IPS DF 6.9 (cell line): ENCODE results near the gene P4HB.

Source experiments
- DNase-seq: peaks from one replicate; pipeline ENCODE4 v3.0.0-alpha.2; 2013; ENCODE audit warnings: low read depth, low spot score
- H3K27ac ChIP-seq: one replicate; pipeline ENCODE4 v1.5.1; 2013; ENCODE audit warnings: low read length, control low read depth
- H3K27me3 ChIP-seq: 2 replicates; pipeline ENCODE4 v1.6.1; 2013; ENCODE audit warnings: mild to moderate bottlenecking, low read length; ENCODE audit not compliant: control insufficient read depth, insufficient read depth
- H3K36me3 ChIP-seq: 2 replicates; pipeline ENCODE4 v1.6.1; 2013; ENCODE audit warnings: low read length; ENCODE audit not compliant: control insufficient read depth, insufficient read depth
- H3K4me1 ChIP-seq: 2 replicates; pipeline ENCODE4 v1.6.1; 2013; ENCODE audit warnings: low read length; ENCODE audit not compliant: control insufficient read depth, insufficient read depth
- H3K4me3 ChIP-seq: 2 replicates; pipeline ENCODE4 v1.5.1; 2013; ENCODE audit warnings: mild to moderate bottlenecking, low read length
- H3K9me3 ChIP-seq: 2 replicates; pipeline ENCODE4 v1.6.1; 2013; ENCODE audit warnings: low read length, inconsistent platforms; ENCODE audit not compliant: control insufficient read depth, insufficient read depth
- WGBS: extraction: QIAGEN DNeasy Blood & Tissue Kit; methylation state at CpG from one replicate; pipeline ENCODE4 v1.1.7; 2013; ENCODE audit warnings: mixed read lengths, missing lambda C conversion rate; ENCODE audit not compliant: insufficient read length, insufficient coverage; 5-methylcytosine and 5-hydroxymethylcytosine counted together

The P4HB gene

DNA sequence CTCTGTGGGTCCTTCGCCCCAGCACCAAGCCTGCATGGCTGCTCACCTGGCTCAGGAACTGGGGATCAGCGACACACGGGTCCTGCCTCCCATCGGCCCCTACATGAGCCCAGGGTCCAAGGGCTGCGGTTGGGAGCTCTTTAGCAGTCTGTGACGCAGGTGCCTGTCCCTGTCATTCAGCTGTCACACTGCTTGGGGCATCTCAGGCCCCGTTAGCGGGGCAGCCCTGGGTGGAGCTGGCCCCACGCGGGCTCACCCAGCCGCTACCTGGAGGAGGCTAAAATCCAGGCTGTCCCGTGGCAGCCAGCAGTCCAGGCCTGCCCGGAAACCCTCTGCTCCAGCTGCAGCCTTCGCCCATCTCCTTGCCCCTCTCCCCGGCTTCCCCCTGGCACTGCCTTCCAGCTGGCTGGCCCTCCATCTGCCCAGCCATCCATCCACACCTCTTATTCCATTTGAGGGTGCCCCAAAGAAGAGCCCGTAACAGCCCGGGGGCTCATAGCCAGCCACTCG lies 53.1 kb downstream of the P4HB start:
- no peak for DNase-seq
- H3K27me3 ChIP-seq: peaks cover 23% of the 10 kb centered on the region; the same call in 1 of the 2 replicates
- no CpG with 5 or more reads among the region's 18 CpGs for WGBS
- H3K9me3 ChIP-seq: no peaks in the 10 kb centered on the region
- H3K36me3 ChIP-seq: no peaks in the 10 kb centered on the region; the same call in 1 of the 2 replicates
- no peak overlapping the region for H3K4me3 ChIP-seq
- no peak overlapping the region for H3K27ac ChIP-seq
- peaks cover 1% of the 10 kb centered on the region; the same call in 1 of the 2 replicates for H3K4me1 ChIP-seq

DNA sequence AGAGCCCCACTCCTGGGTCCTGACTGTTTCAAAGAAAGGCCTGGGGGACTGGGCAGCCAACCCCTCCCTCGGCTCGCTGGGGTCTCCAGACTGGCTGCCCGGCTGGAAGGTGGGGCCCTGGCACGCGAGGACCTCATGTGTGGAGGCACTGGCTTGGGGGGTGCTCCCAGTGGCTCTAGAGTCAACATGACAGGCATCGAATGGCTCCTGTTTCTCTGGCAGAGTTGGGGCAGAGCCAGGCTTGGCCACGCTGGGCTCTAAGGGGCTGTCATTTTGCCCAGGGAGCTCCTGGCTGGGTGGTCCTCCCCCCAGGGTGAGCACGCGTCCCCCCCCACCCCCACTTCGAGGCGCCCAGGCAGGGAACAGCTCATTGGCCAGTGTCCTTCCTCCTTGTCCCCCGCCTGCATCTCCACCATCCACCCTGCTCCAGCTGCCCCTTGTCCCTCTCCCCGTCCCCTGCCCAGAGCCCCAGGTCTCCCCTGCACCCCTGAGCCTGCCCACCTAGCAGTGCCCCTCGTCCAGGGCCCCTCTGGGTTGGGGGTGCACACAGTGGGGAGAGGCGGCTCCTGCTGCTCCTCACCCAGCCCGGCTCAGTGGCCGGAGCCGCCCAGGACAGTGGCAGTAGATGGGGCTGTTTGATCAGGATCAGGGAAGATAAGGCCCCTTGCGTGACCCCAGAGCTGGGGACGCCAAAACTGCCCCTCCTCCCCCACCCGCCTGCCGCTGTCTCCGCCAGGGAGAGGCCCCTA lies 53.7 kb downstream of the P4HB start:
- H3K4me1 ChIP-seq: peaks cover 1% of the 10 kb centered on the region; the same call in 1 of the 2 replicates
- no peak overlapping the region for H3K4me3 ChIP-seq
- H3K27me3 ChIP-seq: peaks cover 24% of the 10 kb centered on the region; the same call in 1 of the 2 replicates
- WGBS: no CpG with 5 or more reads among the region's 23 CpGs
- no peaks in the 10 kb centered on the region; the same call in 1 of the 2 replicates for H3K36me3 ChIP-seq
- no peak overlapping the region for H3K27ac ChIP-seq
- DNase-seq: no peak
- H3K9me3 ChIP-seq: no peaks in the 10 kb centered on the region

DNA sequence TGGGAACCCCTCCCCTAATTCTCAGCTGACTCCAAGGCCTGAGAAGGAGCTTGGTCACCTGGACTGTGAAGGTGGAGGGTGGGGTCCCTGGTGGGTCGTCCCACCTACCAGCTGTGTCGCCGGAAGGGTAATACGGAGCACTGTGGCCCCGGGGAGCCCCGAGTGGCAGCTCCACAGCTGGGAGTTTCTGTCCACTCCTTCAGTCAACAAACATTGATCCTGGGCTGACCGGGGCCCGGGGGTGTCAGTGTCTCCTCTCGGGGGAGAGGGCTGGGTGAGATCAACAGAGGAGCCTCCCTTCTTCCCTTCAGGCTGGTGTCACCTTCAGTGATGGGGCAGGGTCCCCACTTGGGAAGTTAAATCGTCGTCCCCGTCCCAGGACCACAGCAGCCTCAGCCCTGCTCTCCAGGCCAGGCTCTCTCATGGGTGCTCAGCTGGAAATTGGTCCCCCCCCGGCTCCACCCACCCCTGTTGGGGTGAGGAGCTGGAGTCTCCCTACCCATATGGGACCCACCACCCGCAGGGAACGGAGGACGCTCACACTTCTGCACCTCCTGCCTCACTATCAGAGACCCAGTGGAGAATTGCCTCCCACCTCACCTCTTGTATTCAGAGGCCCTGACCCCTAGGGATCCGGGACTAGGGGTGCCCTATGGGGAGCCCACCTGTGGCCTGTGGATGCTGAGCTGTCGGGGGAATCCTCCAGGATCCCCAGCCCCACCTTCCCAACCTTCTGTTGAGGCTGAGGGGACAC lies 54.5 kb downstream of the P4HB start:
- H3K36me3 ChIP-seq: no peaks in the 10 kb centered on the region; the same call in 1 of the 2 replicates
- H3K4me1 ChIP-seq: peaks cover 1% of the 10 kb centered on the region; the same call in 1 of the 2 replicates
- WGBS: no CpG with 5 or more reads among the region's 18 CpGs
- H3K27ac ChIP-seq: no peak overlapping the region
- H3K4me3 ChIP-seq: no peak overlapping the region
- no peak for DNase-seq
- no peaks in the 10 kb centered on the region for H3K9me3 ChIP-seq
- H3K27me3 ChIP-seq: peaks cover 26% of the 10 kb centered on the region; the same call in 1 of the 2 replicates

DNA sequence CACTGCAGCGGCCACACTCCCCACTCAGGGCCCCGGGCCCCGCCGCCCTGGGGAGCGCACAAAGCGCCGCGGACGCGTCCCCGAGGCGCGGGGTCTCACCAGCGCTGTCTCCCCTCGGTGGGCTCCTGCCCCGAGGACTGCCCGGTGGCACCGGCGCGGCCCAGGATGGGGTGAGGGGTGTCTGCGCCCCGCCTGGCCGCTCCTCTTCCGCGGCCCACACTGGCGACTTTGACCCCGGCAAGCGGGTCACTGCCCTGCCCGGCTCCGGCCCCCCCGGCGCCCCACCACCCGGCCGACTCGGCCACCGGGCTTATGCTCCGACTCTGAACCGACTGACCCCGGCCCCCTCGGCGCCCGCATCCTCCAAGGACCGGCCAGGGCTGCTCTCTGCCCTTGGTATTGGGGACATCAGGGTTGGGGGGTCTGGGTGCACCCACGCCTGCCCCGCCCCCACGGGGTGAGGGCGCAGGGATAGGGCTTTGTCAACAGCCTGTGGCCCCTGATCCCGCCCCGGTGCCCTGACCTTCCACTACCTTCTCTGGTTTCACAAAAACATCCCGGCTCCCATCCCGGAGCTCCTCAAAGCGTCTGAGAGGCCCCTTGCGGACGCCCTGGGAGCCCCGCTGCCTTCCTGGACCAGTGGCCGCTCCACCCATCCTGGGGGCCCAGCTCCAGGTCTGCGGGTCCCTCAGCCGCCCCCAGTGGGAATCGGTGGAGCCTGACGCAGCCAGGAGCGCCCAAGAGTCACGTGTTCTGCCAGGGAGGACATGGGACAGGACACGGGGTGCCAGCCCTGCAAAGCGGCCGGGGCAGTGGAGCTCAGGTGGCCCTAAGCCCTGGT lies 55.6 kb downstream of the P4HB start:
- Histone ChIP-seq H3K4me1 (peaks cover 1% of the 10 kb centered on the region; the same call in 1 of the 2 replicates), H3K27ac (no peak overlapping the region), H3K36me3 (no peaks in the 10 kb centered on the region; the same call in 1 of the 2 replicates), H3K4me3 (peak overlapping the region; percentile 45), H3K9me3 (no peaks in the 10 kb centered on the region), H3K27me3 (peaks cover 26% of the 10 kb centered on the region; the same call in 1 of the 2 replicates)
- WGBS: no CpG with 5 or more reads among the region's 65 CpGs
- DNase-seq: no peak

DNA sequence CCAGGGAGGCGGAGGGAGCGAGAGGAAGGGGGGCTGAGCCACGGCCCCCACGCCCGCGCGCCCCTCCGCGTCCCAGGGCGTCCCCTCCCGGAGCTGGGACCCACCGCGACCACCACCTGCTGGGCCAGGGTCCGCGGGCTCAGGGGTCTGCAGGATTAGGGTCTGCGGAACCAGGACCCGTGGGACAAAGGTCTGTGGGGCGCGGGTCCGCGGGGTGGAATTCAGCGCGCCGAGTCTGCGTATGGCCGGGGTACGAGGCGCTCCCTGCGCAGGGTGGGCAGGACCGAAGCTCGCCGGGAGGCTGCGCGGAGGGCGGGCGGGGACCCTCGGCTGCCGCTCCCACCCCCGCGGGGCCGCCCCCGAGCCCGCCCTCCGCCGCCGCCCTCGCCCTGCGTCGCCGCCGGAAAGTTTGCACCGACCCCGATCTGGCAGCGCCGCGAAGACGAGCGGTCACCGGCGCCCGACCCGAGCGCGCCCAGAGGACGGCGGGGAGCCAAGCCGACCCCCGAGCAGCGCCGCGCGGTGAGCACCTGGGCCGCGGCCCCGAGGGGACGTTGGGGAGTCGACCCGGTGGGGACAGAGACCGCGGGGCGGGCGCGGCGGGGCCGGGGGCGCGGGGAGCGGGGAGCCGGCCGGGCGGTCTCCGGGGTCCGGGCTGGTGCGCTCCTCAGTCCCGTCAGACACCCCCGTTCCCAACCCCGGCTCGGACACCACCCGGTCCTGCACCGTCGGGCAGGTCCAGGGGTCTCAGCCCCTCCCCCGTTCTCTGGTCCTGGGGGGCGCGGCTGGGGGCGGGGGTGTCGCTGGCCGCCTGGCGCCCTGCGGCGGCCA lies 56.4 kb downstream of the P4HB start, which contains the start of gene GCGR:
Gene GCGR, plus strand, starts transcription at position 423 of the 831 bp plus-strand sequence. CDS start 4,869 bp downstream, outside the sequence.
- no CpG with 5 or more reads among the region's 110 CpGs for WGBS
- Histone ChIP-seq H3K36me3 (no peaks in the 10 kb centered on the region; the same call in 1 of the 2 replicates), H3K4me3 (peak within 1 kb of the TSS; percentile 45), H3K27ac (no peak within 1 kb of the TSS), H3K27me3 (peaks cover 26% of the 10 kb centered on the region; the same call in 1 of the 2 replicates), H3K9me3 (no peaks in the 10 kb centered on the region), H3K4me1 (peaks cover 1% of the 10 kb centered on the region; the same call in 1 of the 2 replicates)
- no peak for DNase-seq

DNA sequence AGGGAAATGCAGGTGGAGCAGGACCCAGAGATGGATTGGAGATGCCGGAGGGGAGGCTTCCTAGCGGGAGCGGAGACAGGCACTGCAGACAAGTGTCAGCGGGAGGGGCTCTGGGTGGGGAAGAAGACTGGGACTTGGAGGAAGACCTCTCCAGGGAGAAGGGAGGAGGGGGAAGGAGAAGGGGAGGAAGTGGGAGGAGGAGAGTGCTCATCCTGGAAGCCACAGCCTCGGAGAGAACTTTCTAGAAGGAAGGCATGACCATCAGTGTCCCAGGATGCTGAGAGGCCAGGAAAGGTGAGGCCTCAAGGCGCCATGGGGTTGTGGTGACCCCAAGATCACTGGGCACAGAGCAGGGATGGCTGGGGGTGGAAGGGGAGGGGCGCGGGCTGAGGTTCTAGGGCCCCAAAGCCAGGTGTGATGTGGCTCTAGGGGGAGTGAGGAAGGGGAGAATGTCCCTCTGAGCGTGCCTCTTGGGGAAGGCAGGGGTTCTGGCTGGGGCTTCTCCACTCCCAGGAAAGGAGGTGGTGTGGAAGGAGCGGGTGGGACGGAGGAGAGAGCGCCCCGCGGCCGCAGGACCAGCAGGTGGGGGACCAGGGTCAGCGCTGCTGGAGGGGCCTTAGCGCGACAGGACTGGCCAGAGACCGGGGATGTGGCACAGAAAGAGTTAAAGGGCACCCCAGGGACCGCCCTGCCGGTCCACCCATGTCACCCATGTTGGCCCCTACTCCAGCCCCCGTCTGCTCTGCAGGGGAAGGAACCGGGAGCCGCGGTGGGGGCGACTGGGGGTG lies 57.3 kb downstream of the P4HB start:
- H3K9me3 ChIP-seq: no peaks in the 10 kb centered on the region
- no peaks in the 10 kb centered on the region; the same call in 1 of the 2 replicates for H3K36me3 ChIP-seq
- H3K4me3 ChIP-seq: no peak overlapping the region
- no CpG with 5 or more reads among the region's 26 CpGs for WGBS
- H3K4me1 ChIP-seq: peaks cover 1% of the 10 kb centered on the region; the same call in 1 of the 2 replicates
- no peak for DNase-seq
- no peak overlapping the region for H3K27ac ChIP-seq
- peaks cover 26% of the 10 kb centered on the region; the same call in 1 of the 2 replicates for H3K27me3 ChIP-seq

DNA sequence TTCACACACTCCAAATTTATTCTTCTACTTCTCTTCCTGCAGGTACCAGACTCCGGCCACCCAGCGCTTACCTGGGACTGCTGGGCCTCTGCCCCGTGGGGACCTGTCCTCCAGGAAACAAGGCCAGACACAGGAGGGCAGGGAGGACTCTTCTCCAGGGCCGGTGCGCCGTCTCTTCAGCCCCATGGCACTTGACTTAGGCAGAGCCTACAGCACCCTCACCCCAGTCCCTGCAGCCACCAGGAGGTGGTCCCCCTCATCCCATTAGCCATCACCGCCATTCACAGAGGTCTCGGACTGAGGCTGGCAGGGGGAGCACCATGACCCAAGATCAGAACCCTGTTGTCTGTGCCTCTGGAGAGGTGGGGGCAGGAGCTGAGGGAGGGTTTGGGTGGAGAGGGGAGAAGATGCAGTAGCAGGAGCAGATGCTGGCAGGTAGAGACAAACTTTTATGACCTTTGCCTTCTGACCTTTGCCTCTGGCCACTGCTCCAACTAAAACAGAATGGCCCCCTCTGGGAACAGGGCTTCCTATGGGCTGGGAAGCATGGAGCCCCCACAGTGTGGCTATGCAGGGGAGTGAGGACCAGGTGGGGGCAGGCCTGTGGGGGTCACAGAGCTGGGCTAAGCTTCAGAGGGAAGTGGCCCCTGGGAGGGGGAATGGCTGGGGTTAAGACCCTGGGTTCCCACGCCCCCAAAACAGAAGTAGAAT lies 58.1 kb downstream of the P4HB start:
- no peak for DNase-seq
- no peak overlapping the region for H3K27ac ChIP-seq
- H3K9me3 ChIP-seq: no peaks in the 10 kb centered on the region
- H3K27me3 ChIP-seq: peaks cover 26% of the 10 kb centered on the region; the same call in 1 of the 2 replicates
- H3K4me3 ChIP-seq: no peak overlapping the region
- no CpG with 5 or more reads among the region's 9 CpGs for WGBS
- H3K4me1 ChIP-seq: peaks cover 1% of the 10 kb centered on the region; the same call in 1 of the 2 replicates
- no peaks in the 10 kb centered on the region; the same call in 1 of the 2 replicates for H3K36me3 ChIP-seq

DNA sequence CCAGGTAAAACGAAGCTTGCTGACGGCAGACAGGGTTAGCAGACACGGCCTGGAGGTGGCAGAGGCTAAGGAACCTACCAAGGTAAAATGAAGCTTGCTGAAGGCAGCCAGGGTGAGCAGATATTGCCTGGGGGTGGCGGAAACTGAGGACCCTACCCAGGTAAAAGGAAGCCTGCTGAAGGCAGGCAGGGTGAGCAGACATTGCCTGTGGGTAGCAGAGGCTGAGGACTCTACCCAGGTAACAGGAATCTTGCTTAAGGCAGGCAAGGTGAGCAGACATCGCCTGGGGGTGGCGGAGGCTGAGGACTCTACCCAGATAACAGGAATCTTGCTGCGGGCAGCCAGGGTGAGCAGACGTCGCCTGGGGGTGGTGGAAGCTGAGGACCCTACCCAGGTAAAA lies 59.0 kb downstream of the P4HB start:
- Histone ChIP-seq H3K36me3 (no peaks in the 10 kb centered on the region; the same call in 1 of the 2 replicates), H3K27ac (no peak overlapping the region), H3K27me3 (peaks cover 26% of the 10 kb centered on the region; the same call in 1 of the 2 replicates), H3K4me3 (no peak overlapping the region; the same call in 1 of the 2 replicates), H3K4me1 (peaks cover 1% of the 10 kb centered on the region; the same call in 1 of the 2 replicates), H3K9me3 (no peaks in the 10 kb centered on the region)
- WGBS: no CpG with 5 or more reads among the region's 9 CpGs
- DNase-seq: no peak
